Measurements from ENCODE around the gene AHCYL2. TPM values are rescaled to one million over a fixed set of nuclear protein-coding genes. Genes with fewer than 3 reads are reported as not detected.
"Not testable (repeated sequence)": the region's sequence is repeated elsewhere in the genome, so short reads cannot be mapped to it uniquely, and the experiment has no call there.

Gene AHCYL2
- polyA plus RNA-seq, 1 donor from 2014 or later, result 39.9 TPM

- Histone ChIP-seq H3K36me3 (ENCODE audit: insufficient read depth, low read length) (no peaks in the 10 kb centered on the region), H3K4me3 (ENCODE audit: low read length) (no peak overlapping the region), H3K9ac (ENCODE audit: low read length) (no peak overlapping the region), H3F3A (ENCODE audit: insufficient read depth, low read length, poor library complexity, severe bottlenecking) (no peaks in the 10 kb centered on the region), H3K9me2 (ENCODE audit: insufficient read depth, low read length) (no peaks in the 10 kb centered on the region), H3K27ac (ENCODE audit: low read length) (no peak overlapping the region), H3K9me3 (ENCODE audit: low read length) (no peaks in the 10 kb centered on the region), H3K27me3 (ENCODE audit: insufficient read depth, low read depth, low read length) (no peaks in the 10 kb centered on the region), H3K79me2 (replicated peaks; ENCODE audit: insufficient read depth, low read length) (no peaks in the 10 kb centered on the region), H4K20me1 (ENCODE audit: insufficient read depth) (no peaks in the 10 kb centered on the region), H3K4me2 (ENCODE audit: low read length) (no peak overlapping the region), H2AFZ (ENCODE audit: low read depth, low read length) (no peak overlapping the region)
- TF ChIP-seq TAF1 (IDR thresholded peaks at IDR 0.05; ENCODE audit: low read depth), result no peak
- no peak for TF ChIP-seq EZH2 (IDR thresholded peaks at IDR 0.05; ENCODE audit: borderline replicate concordance, insufficient read depth, low read length, poor library complexity, severe bottlenecking)
- TF ChIP-seq CTCF (IDR thresholded peaks at IDR 0.05; ENCODE audit: poor library complexity, severe bottlenecking), result no peak
- no peak for TF ChIP-seq REST (IDR thresholded peaks at IDR 0.05; ENCODE audit: borderline replicate concordance)
- no peak for TF ChIP-seq MXI1 (conservative IDR thresholded peaks at IDR 0.05; ENCODE audit: poor library complexity, severe bottlenecking)
- TF ChIP-seq RAD21 (conservative IDR thresholded peaks at IDR 0.05), result no peak
- no peak for TF ChIP-seq SMC3 (conservative IDR thresholded peaks at IDR 0.05; ENCODE audit: poor library complexity)
- no peak for TF ChIP-seq EP300 (conservative IDR thresholded peaks at IDR 0.05; ENCODE audit: poor library complexity, severe bottlenecking)
- TF ChIP-seq POLR2AphosphoS5 (IDR thresholded peaks at IDR 0.05), result no peak
Observed at GRCh38 chr7:129470411-129470810, 245.6 kb downstream of the AHCYL2 start.

GRCh38 chr7:129471402-129471827, 246.6 kb downstream of the AHCYL2 start:
- Histone ChIP-seq H3K9ac (ENCODE audit: low read length) (no peak overlapping the region), H3F3A (ENCODE audit: insufficient read depth, low read length, poor library complexity, severe bottlenecking) (no peaks in the 10 kb centered on the region), H3K27me3 (ENCODE audit: insufficient read depth, low read depth, low read length) (no peaks in the 10 kb centered on the region), H3K27ac (ENCODE audit: low read length) (no peak overlapping the region), H3K4me3 (ENCODE audit: low read length) (no peak overlapping the region), H3K79me2 (replicated peaks; ENCODE audit: insufficient read depth, low read length) (no peaks in the 10 kb centered on the region), H2AFZ (ENCODE audit: low read depth, low read length) (no peak overlapping the region), H3K36me3 (ENCODE audit: insufficient read depth, low read length) (no peaks in the 10 kb centered on the region), H4K20me1 (ENCODE audit: insufficient read depth) (no peaks in the 10 kb centered on the region), H3K9me3 (ENCODE audit: low read length) (no peaks in the 10 kb centered on the region), H3K4me2 (ENCODE audit: low read length) (no peak overlapping the region), H3K9me2 (ENCODE audit: insufficient read depth, low read length) (no peaks in the 10 kb centered on the region)
- no peak for TF ChIP-seq EP300 (conservative IDR thresholded peaks at IDR 0.05; ENCODE audit: poor library complexity, severe bottlenecking)
- TF ChIP-seq RAD21 (conservative IDR thresholded peaks at IDR 0.05), result no peak
- TF ChIP-seq SMC3 (conservative IDR thresholded peaks at IDR 0.05; ENCODE audit: poor library complexity), result no peak
- TF ChIP-seq POLR2AphosphoS5 (IDR thresholded peaks at IDR 0.05), result no peak
- TF ChIP-seq REST (IDR thresholded peaks at IDR 0.05; ENCODE audit: borderline replicate concordance), result no peak
- TF ChIP-seq MXI1 (conservative IDR thresholded peaks at IDR 0.05; ENCODE audit: poor library complexity, severe bottlenecking), result no peak
- no peak for TF ChIP-seq TAF1 (IDR thresholded peaks at IDR 0.05; ENCODE audit: low read depth)
- no peak for TF ChIP-seq EZH2 (IDR thresholded peaks at IDR 0.05; ENCODE audit: borderline replicate concordance, insufficient read depth, low read length, poor library complexity, severe bottlenecking)
- no peak for TF ChIP-seq CTCF (IDR thresholded peaks at IDR 0.05; ENCODE audit: poor library complexity, severe bottlenecking)

- not testable (repeated sequence) for H3K4me3 ChIP-seq (ENCODE audit: low read length)
Observed at GRCh38 chr7:129475931-129476330, 251.1 kb downstream of the AHCYL2 start.

More at GRCh38 chr7:129475931-129476330, 251.1 kb downstream of the AHCYL2 start:
- H3K4me2 ChIP-seq (ENCODE audit: low read length); H3K9me2 ChIP-seq (ENCODE audit: insufficient read depth, low read length); H3F3A ChIP-seq (ENCODE audit: insufficient read depth, low read length, poor library complexity, severe bottlenecking); H3K27me3 ChIP-seq (ENCODE audit: insufficient read depth, low read depth, low read length); H3K9ac ChIP-seq (ENCODE audit: low read length); H4K20me1 ChIP-seq (ENCODE audit: insufficient read depth); H2AFZ ChIP-seq (ENCODE audit: low read depth, low read length); H3K27ac ChIP-seq (ENCODE audit: low read length); H3K79me2 ChIP-seq (replicated peaks; ENCODE audit: insufficient read depth, low read length); H3K9me3 ChIP-seq (ENCODE audit: low read length); H3K36me3 ChIP-seq (ENCODE audit: insufficient read depth, low read length): not testable (repeated sequence)

Data from neural cell (in vitro differentiated cells).